ENCODE results near the gene CLEC14A. TPM values are rescaled to one million over a fixed set of nuclear protein-coding genes. Genes with fewer than 3 reads are reported as not detected.

Gene CLEC14A
- total RNA-seq, 5 donors from 2014 or later (not counting 1 experiment from before 2014, with no cell fraction given): not detected

DNA sequence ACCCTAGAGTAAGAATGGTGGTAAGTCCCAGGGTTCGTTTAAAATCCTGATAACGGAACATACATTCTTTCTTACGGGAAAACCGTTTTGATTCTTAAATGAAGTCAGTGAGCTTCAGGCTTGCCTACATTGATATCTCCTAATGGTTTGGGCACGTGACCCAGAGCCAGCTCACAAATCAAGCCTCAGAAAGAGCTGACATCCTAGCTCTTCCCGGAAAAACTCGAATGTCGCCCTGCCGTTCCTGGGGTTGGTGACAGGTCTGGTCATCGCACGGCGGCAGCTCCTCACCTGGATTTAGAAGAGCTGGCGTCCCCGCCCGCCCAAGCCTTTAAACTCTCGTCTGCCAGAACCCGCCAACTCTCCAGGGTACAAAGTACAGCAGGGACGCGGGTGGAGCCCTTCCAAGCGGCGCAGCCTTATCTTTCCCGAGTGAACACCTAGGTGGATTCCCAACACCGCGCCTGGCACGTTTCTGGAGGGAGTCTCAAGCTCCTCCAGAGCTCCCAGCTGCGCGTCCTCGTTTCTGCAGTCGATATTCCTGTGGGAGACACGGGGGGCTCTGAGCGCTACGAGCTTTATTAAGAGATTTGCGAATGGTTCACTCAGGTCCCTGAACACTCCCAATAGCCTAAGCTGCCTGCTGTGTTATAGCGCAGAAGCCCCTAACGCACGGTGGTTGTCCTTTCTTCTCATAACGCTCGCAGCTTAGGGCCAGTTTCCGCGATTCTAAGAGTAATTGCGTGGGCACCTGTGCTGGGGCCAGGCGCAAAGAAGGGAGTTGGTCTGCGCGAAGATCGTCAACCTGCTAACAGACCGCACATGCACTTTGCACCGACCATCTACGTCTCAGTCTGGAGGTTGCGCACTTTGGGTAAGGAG is 47.9 kb downstream of the CLEC14A start, which contains the start of gene SSTR1:
Gene SSTR1, plus strand, starts transcription at position 169 of the 882 bp plus-strand sequence. CDS start 1,486 bp downstream, outside the sequence.
- Histone ChIP-seq H3K9me3 (no peaks in the 10 kb centered on the region), H3K27me3 (replicated peaks in 1 of 2; ENCODE audit: control insufficient read depth in 2 of 2, extremely low read depth in 1 of 2, insufficient read depth in 2 of 2, low read length in 1 of 2) (peaks cover 9 to 49% of the 10 kb centered on the region in 2 experiments), H3K4me3 (ENCODE audit: control insufficient read depth in 1 of 2, extremely low read depth in 1 of 2, low read length in 1 of 2) (peak within 1 kb of the TSS in 1 of 2 donors; percentile 12), H3K27ac (ENCODE audit: low read length) (no peak within 1 kb of the TSS), H3K4me1 (ENCODE audit: control insufficient read depth in 1 of 2, extremely low read depth in 1 of 2, insufficient read depth in 2 of 2, low read length in 2 of 2) (peaks cover 0 to 10% of the 10 kb centered on the region in 2 experiments), H3K36me3 (ENCODE audit: control insufficient read depth in 2 of 2, extremely low read depth in 1 of 2, insufficient read depth in 1 of 2, low read length in 1 of 2) (no peaks in the 10 kb centered on the region)
- H3K4me1 Mint-ChIP-seq: peaks cover 29 to 39% (median 35%) of the 10 kb centered on the region in 3 donors
- H3K9me3 Mint-ChIP-seq: peaks cover 0 to 4% (median 3%) of the 10 kb centered on the region in 3 donors
- H3K27ac Mint-ChIP-seq: no peak within 1 kb of the TSS
- DNase-seq: no peak
- H3K36me3 Mint-ChIP-seq: no peaks in the 10 kb centered on the region
- peaks cover 46 to 49% of the 10 kb centered on the region in 2 donors for H3K27me3 Mint-ChIP-seq
- peak within 1 kb of the TSS; percentile 40 to 79 (median 41) for H3K4me3 Mint-ChIP-seq
- ChIA-PET POLR2A (no interaction called here), CTCF (interaction anchor here in 1 of 2 donors (1.2 kb wide), 1 partner anchor 305 kb away, joined by 3 read pairs; no protein-coding TSS in a partner anchor)
- ATAC-seq (replicated peaks in 1 of 4): no peak
- 8% methylated on average over 44 of the region's 49 CpGs for WGBS (ENCODE audit: insufficient coverage)

- ATAC-seq (replicated peaks in 1 of 4) (no peak), DNase-seq (no peak)
- H3K27me3 Mint-ChIP-seq: peaks cover 45 to 51% of the 10 kb centered on the region in 2 donors
- Histone ChIP-seq H3K27me3 (replicated peaks in 1 of 2; ENCODE audit: control insufficient read depth in 2 of 2, extremely low read depth in 1 of 2, insufficient read depth in 2 of 2, low read length in 1 of 2) (peaks cover 9 to 49% of the 10 kb centered on the region in 2 experiments), H3K27ac (ENCODE audit: low read length) (no peak overlapping the region), H3K4me1 (ENCODE audit: control insufficient read depth in 1 of 2, extremely low read depth in 1 of 2, insufficient read depth in 2 of 2, low read length in 2 of 2) (peaks cover 0 to 10% of the 10 kb centered on the region in 2 experiments), H3K36me3 (ENCODE audit: control insufficient read depth in 2 of 2, extremely low read depth in 1 of 2, insufficient read depth in 1 of 2, low read length in 1 of 2) (no peaks in the 10 kb centered on the region), H3K9me3 (no peaks in the 10 kb centered on the region), H3K4me3 (ENCODE audit: control insufficient read depth in 1 of 2, extremely low read depth in 1 of 2, low read length in 1 of 2) (no peak overlapping the region)
- no CpG with 5 or more reads among the region's 5 CpGs for WGBS (ENCODE audit: insufficient coverage)
- peaks cover 29 to 39% (median 35%) of the 10 kb centered on the region in 3 donors for H3K4me1 Mint-ChIP-seq
- H3K27ac Mint-ChIP-seq: no peak overlapping the region
- CTCF ChIA-PET: interaction anchor here in 1 of 2 donors (1.2 kb wide), 1 partner anchor 304 kb away, joined by 3 read pairs; no protein-coding TSS in a partner anchor
- H3K36me3 Mint-ChIP-seq: no peaks in the 10 kb centered on the region
- POLR2A ChIA-PET: no interaction called here
- peak overlapping the region in 1 of 3 donors; percentile 79 for H3K4me3 Mint-ChIP-seq
- peaks cover 0 to 4% (median 3%) of the 10 kb centered on the region in 3 donors for H3K9me3 Mint-ChIP-seq
These were observed 48.5 kb downstream of the CLEC14A start for GRCh38 chr14:38207377-38207735.

- no peak overlapping the region for H3K27ac Mint-ChIP-seq
- DNase-seq (no peak), ATAC-seq (replicated peaks in 1 of 4) (no peak)
- Histone ChIP-seq H3K4me3 (ENCODE audit: control insufficient read depth in 1 of 2, extremely low read depth in 1 of 2, low read length in 1 of 2) (no peak overlapping the region), H3K9me3 (no peaks in the 10 kb centered on the region), H3K36me3 (ENCODE audit: control insufficient read depth in 2 of 2, extremely low read depth in 1 of 2, insufficient read depth in 1 of 2, low read length in 1 of 2) (no peaks in the 10 kb centered on the region), H3K27me3 (replicated peaks in 1 of 2; ENCODE audit: control insufficient read depth in 2 of 2, extremely low read depth in 1 of 2, insufficient read depth in 2 of 2, low read length in 1 of 2) (peaks cover 6 to 48% of the 10 kb centered on the region in 2 experiments), H3K4me1 (ENCODE audit: control insufficient read depth in 1 of 2, extremely low read depth in 1 of 2, insufficient read depth in 2 of 2, low read length in 2 of 2) (peaks cover 0 to 10% of the 10 kb centered on the region in 2 experiments), H3K27ac (ENCODE audit: low read length) (no peak overlapping the region)
- H3K9me3 Mint-ChIP-seq: peaks cover 0 to 4% (median 3%) of the 10 kb centered on the region in 3 donors
- POLR2A ChIA-PET: no interaction called here
- peaks cover 29 to 36% (median 33%) of the 10 kb centered on the region in 3 donors for H3K4me1 Mint-ChIP-seq
- no peak overlapping the region for H3K4me3 Mint-ChIP-seq
- CTCF ChIA-PET: interaction anchor here in 1 of 2 donors (0.5 kb wide), 1 partner anchor 119 kb away, joined by 3 read pairs; no protein-coding TSS in a partner anchor
- no CpG with 5 or more reads among the region's 2 CpGs for WGBS (ENCODE audit: insufficient coverage)
- H3K36me3 Mint-ChIP-seq: no peaks in the 10 kb centered on the region
- H3K27me3 Mint-ChIP-seq: peaks cover 43 to 49% of the 10 kb centered on the region in 2 donors
These were observed 49.1 kb downstream of the CLEC14A start for GRCh38 chr14:38206689-38207376.

GRCh38 chr14:38205949-38206665 is 49.8 kb downstream of the CLEC14A start:
- Mint-ChIP-seq H3K27me3 (peaks cover 41 to 47% of the 10 kb centered on the region in 2 donors), H3K27ac (no peak overlapping the region), H3K4me3 (no peak overlapping the region), H3K4me1 (peaks cover 27 to 32% (median 32%) of the 10 kb centered on the region in 3 donors), H3K36me3 (no peaks in the 10 kb centered on the region), H3K9me3 (peaks cover 0 to 4% (median 3%) of the 10 kb centered on the region in 3 donors)
- ATAC-seq (replicated peaks in 1 of 4) (no peak), DNase-seq (no peak)
- Histone ChIP-seq H3K36me3 (ENCODE audit: control insufficient read depth in 2 of 2, extremely low read depth in 1 of 2, insufficient read depth in 1 of 2, low read length in 1 of 2) (no peaks in the 10 kb centered on the region), H3K27me3 (replicated peaks in 1 of 2; ENCODE audit: control insufficient read depth in 2 of 2, extremely low read depth in 1 of 2, insufficient read depth in 2 of 2, low read length in 1 of 2) (peaks cover 4 to 44% of the 10 kb centered on the region in 2 experiments), H3K27ac (ENCODE audit: low read length) (no peak overlapping the region), H3K9me3 (no peaks in the 10 kb centered on the region), H3K4me3 (ENCODE audit: control insufficient read depth in 1 of 2, extremely low read depth in 1 of 2, low read length in 1 of 2) (no peak overlapping the region), H3K4me1 (ENCODE audit: control insufficient read depth in 1 of 2, extremely low read depth in 1 of 2, insufficient read depth in 2 of 2, low read length in 2 of 2) (peaks cover 0 to 6% of the 10 kb centered on the region in 2 experiments)
- ChIA-PET POLR2A (no interaction called here), CTCF (interaction anchor here in 1 of 2 donors (0.6 kb wide), 1 partner anchor 32 kb away, joined by 3 read pairs; no protein-coding TSS in a partner anchor)
- 100% methylated on average over 1 of the region's 5 CpGs for WGBS (ENCODE audit: insufficient coverage)

- no peaks in the 10 kb centered on the region for H3K36me3 ChIP-seq (ENCODE audit: control insufficient read depth in 2 of 2, extremely low read depth in 1 of 2, insufficient read depth in 1 of 2, low read length in 1 of 2)
- Mint-ChIP-seq H3K4me3 (no peak overlapping the region), H3K27ac (no peak overlapping the region), H3K4me1 (peaks cover 21 to 25% (median 24%) of the 10 kb centered on the region in 3 donors), H3K36me3 (no peaks in the 10 kb centered on the region), H3K9me3 (peaks cover 0 to 4% (median 3%) of the 10 kb centered on the region in 3 donors), H3K27me3 (peaks cover 34 to 39% of the 10 kb centered on the region in 2 donors)
- H3K9me3 ChIP-seq: no peaks in the 10 kb centered on the region
- POLR2A ChIA-PET: interaction anchor here in 1 of 2 donors (1.2 kb wide), 1 partner anchor 19 kb away, joined by 3 read pairs; no protein-coding TSS in a partner anchor
- no CpG with 5 or more reads among the region's 5 CpGs for WGBS (ENCODE audit: insufficient coverage)
- peaks cover 0 to 6% of the 10 kb centered on the region in 2 experiments for H3K4me1 ChIP-seq (ENCODE audit: control insufficient read depth in 1 of 2, extremely low read depth in 1 of 2, insufficient read depth in 2 of 2, low read length in 2 of 2)
- no peak for ATAC-seq (replicated peaks in 1 of 4)
- no peak overlapping the region for H3K27ac ChIP-seq (ENCODE audit: low read length)
- H3K27me3 ChIP-seq (replicated peaks in 1 of 2; ENCODE audit: control insufficient read depth in 2 of 2, extremely low read depth in 1 of 2, insufficient read depth in 2 of 2, low read length in 1 of 2): peaks cover 4 to 36% of the 10 kb centered on the region in 2 experiments
- DNase-seq: no peak
- CTCF ChIA-PET: interaction anchor here in 1 of 2 donors (0.6 kb wide), 1 partner anchor 31 kb away, joined by 3 read pairs; no protein-coding TSS in a partner anchor
- H3K4me3 ChIP-seq (ENCODE audit: control insufficient read depth in 1 of 2, extremely low read depth in 1 of 2, low read length in 1 of 2): no peak overlapping the region
These were observed 50.6 kb downstream of the CLEC14A start for GRCh38 chr14:38205119-38205813.
